ENCODE results near the gene LILRA5.

Gene LILRA5

DNA sequence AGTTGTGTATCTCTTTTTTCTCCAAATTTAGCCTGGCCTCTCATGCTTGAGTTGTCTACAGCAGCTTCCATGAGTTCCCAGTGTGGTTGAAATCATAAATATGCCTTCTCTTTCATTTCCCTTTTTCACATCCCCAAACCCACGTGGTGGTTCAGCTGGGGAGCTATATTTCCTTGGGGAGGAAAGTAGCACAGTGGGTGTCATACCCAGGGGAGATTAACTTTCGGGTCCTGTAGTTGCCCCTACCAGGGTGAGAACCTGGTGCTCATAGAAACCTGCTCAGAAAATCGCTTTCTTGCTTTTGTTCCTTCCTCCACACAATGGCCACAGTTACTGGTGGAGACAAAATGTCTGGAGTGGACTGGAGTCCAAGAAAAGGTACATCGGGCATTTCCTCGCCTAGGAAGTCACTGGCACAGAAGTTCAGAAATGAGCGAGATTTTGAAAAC is 33.0 kb upstream of the LILRA5 start:
- H3K9me3 ChIP-seq (ENCODE audit: control insufficient read depth in 2 of 2, low read length in 2 of 2) = no peaks in the 10 kb centered on the region
- no peak overlapping the region for H3K9ac ChIP-seq (ENCODE audit: low read length in 2 of 2)
- no peaks in the 10 kb centered on the region for H3K27me3 ChIP-seq (ENCODE audit: control insufficient read depth in 1 of 2, insufficient read depth in 2 of 2, low read length in 2 of 2)
- H3K4me1 ChIP-seq (ENCODE audit: control insufficient read depth, insufficient read depth, low read length) = no peaks in the 10 kb centered on the region
- no peak overlapping the region for H3K4me3 ChIP-seq (ENCODE audit: low read length in 2 of 2)
- no peak overlapping the region for H3K27ac ChIP-seq (ENCODE audit: low read length)
- no peaks in the 10 kb centered on the region for H3K36me3 ChIP-seq (ENCODE audit: control insufficient read depth in 2 of 2, insufficient read depth in 2 of 2, low read length in 2 of 2)

DNA sequence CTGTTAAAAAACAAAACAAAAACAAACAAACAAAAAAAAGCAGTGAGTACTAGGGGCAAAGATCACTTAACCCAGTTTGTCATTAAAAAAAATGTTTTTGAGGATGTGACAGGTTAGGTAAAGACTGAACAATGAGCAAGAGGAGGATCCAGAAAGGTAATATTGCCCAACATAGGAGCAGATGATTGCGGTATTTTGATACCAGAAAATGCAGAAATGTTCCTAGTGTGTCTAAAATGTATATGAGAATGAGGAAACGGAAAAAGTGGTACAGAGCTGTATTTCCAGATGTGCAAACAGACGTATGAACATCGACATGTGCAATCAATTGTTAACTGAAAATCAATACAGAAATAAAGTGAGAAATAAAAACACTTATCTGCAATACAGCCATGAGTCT is 30.9 kb upstream of the LILRA5 start:
- no peaks in the 10 kb centered on the region for H3K36me3 ChIP-seq (ENCODE audit: control insufficient read depth in 2 of 2, insufficient read depth in 2 of 2, low read length in 2 of 2)

GRCh38 chr19:54341295-54341694 is 28.3 kb upstream of the LILRA5 start:
- no peak overlapping the region for H3K9ac ChIP-seq (ENCODE audit: low read length in 2 of 2)
- H3K9me3 ChIP-seq (ENCODE audit: control insufficient read depth in 2 of 2, low read length in 2 of 2) = no peaks in the 10 kb centered on the region
- no peak overlapping the region for H3K27ac ChIP-seq (ENCODE audit: low read length)
- H3K27me3 ChIP-seq (ENCODE audit: control insufficient read depth in 1 of 2, insufficient read depth in 2 of 2, low read length in 2 of 2) = peaks cover 0 to 2% of the 10 kb centered on the region in 2 donors
- H3K4me1 ChIP-seq (ENCODE audit: control insufficient read depth, insufficient read depth, low read length) = no peaks in the 10 kb centered on the region
- no peaks in the 10 kb centered on the region for H3K36me3 ChIP-seq (ENCODE audit: control insufficient read depth in 2 of 2, insufficient read depth in 2 of 2, low read length in 2 of 2)
- no peak overlapping the region for H3K4me3 ChIP-seq (ENCODE audit: low read length in 2 of 2)

More for the DNA sequence above, 30.9 kb upstream of the LILRA5 start:
- H3K9ac ChIP-seq (ENCODE audit: low read length in 2 of 2) = no peak overlapping the region
- no peaks in the 10 kb centered on the region for H3K27me3 ChIP-seq (ENCODE audit: control insufficient read depth in 1 of 2, insufficient read depth in 2 of 2, low read length in 2 of 2)
- no peaks in the 10 kb centered on the region for H3K4me1 ChIP-seq (ENCODE audit: control insufficient read depth, insufficient read depth, low read length)
- no peak overlapping the region for H3K4me3 ChIP-seq (ENCODE audit: low read length in 2 of 2)
- H3K9me3 ChIP-seq (ENCODE audit: control insufficient read depth in 2 of 2, low read length in 2 of 2) = no peaks in the 10 kb centered on the region
- H3K27ac ChIP-seq (ENCODE audit: low read length) = no peak overlapping the region

- H3K4me1 ChIP-seq (ENCODE audit: control insufficient read depth, insufficient read depth, low read length) = no peaks in the 10 kb centered on the region
- H3K9me3 ChIP-seq (ENCODE audit: control insufficient read depth in 2 of 2, low read length in 2 of 2) = no peaks in the 10 kb centered on the region
- no peaks in the 10 kb centered on the region for H3K36me3 ChIP-seq (ENCODE audit: control insufficient read depth in 2 of 2, insufficient read depth in 2 of 2, low read length in 2 of 2)
- no peak overlapping the region for H3K9ac ChIP-seq (ENCODE audit: low read length in 2 of 2)
- no peak overlapping the region for H3K4me3 ChIP-seq (ENCODE audit: low read length in 2 of 2)
- H3K27ac ChIP-seq (ENCODE audit: low read length) = no peak overlapping the region
- H3K27me3 ChIP-seq (ENCODE audit: control insufficient read depth in 1 of 2, insufficient read depth in 2 of 2, low read length in 2 of 2) = peaks cover 0 to 2% of the 10 kb centered on the region in 2 donors
These were observed 26.8 kb upstream of the LILRA5 start for GRCh38 chr19:54339646-54340358.

DNA sequence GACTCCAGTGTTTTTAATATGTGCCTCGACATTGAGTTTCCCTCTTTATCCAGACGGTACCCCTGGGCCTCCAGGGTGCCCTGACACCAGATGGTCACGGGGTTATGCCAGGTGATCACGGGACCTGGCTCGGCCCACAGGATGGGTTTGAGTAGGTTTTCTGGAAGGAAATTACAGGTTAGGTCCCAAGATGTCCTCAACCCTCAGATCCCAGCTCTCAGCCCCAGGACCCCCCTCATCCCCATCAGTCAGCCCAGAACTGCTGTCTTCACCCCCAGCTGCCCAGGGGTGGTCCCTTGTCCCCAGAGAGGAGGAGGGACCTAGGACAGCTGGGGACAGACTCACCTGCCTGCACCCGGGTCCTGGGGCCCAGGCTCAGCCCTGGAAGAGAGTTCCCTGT is 25.6 kb upstream of the LILRA5 start:
- no peaks in the 10 kb centered on the region for H3K36me3 ChIP-seq (ENCODE audit: control insufficient read depth in 2 of 2, insufficient read depth in 2 of 2, low read length in 2 of 2)
- no peaks in the 10 kb centered on the region for H3K4me1 ChIP-seq (ENCODE audit: control insufficient read depth, insufficient read depth, low read length)
- H3K9ac ChIP-seq (ENCODE audit: low read length in 2 of 2) = no peak overlapping the region
- H3K4me3 ChIP-seq (ENCODE audit: low read length in 2 of 2) = no peak overlapping the region
- H3K9me3 ChIP-seq (ENCODE audit: control insufficient read depth in 2 of 2, low read length in 2 of 2) = no peaks in the 10 kb centered on the region
- H3K27me3 ChIP-seq (ENCODE audit: control insufficient read depth in 1 of 2, insufficient read depth in 2 of 2, low read length in 2 of 2) = peaks cover 0 to 2% of the 10 kb centered on the region in 2 donors
- no peak overlapping the region for H3K27ac ChIP-seq (ENCODE audit: low read length)

DNA sequence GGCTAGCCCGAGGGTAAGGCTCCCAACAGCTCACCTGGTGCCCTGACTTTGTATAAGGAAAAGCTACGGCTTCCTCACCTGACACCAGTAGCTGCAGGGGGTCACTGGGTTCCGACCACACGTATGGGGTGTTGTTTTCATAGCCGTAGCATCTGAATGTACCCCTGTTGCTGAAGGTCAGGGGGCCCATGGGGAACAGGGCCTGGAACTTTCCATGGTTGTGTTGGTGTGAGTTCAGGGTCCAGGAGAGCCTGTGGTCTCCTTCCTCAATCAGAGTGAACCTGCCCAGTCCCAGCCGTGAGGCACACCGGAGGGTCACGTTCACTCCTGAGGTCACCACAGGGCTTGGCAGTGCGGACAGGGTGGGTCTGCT is 24.9 kb upstream of the LILRA5 start:
- Histone ChIP-seq H3K9ac (ENCODE audit: low read length in 2 of 2) (no peak overlapping the region), H3K4me1 (ENCODE audit: control insufficient read depth, insufficient read depth, low read length) (no peaks in the 10 kb centered on the region), H3K27ac (ENCODE audit: low read length) (no peak overlapping the region), H3K27me3 (ENCODE audit: control insufficient read depth in 1 of 2, insufficient read depth in 2 of 2, low read length in 2 of 2) (peaks cover 0 to 2% of the 10 kb centered on the region in 2 donors), H3K36me3 (ENCODE audit: control insufficient read depth in 2 of 2, insufficient read depth in 2 of 2, low read length in 2 of 2) (no peaks in the 10 kb centered on the region), H3K4me3 (ENCODE audit: low read length in 2 of 2) (no peak overlapping the region), H3K9me3 (ENCODE audit: control insufficient read depth in 2 of 2, low read length in 2 of 2) (no peaks in the 10 kb centered on the region)

- Histone ChIP-seq H3K4me1 (ENCODE audit: control insufficient read depth, insufficient read depth, low read length) (no peaks in the 10 kb centered on the region), H3K9me3 (ENCODE audit: control insufficient read depth in 2 of 2, low read length in 2 of 2) (no peaks in the 10 kb centered on the region), H3K27ac (ENCODE audit: low read length) (no peak overlapping the region), H3K27me3 (ENCODE audit: control insufficient read depth in 1 of 2, insufficient read depth in 2 of 2, low read length in 2 of 2) (peaks cover 0 to 6% of the 10 kb centered on the region in 2 donors), H3K4me3 (ENCODE audit: low read length in 2 of 2) (no peak overlapping the region), H3K36me3 (ENCODE audit: control insufficient read depth in 2 of 2, insufficient read depth in 2 of 2, low read length in 2 of 2) (no peaks in the 10 kb centered on the region), H3K9ac (ENCODE audit: low read length in 2 of 2) (no peak overlapping the region)
These were observed 24.2 kb upstream of the LILRA5 start for GRCh38 chr19:54336893-54337857.

DNA sequence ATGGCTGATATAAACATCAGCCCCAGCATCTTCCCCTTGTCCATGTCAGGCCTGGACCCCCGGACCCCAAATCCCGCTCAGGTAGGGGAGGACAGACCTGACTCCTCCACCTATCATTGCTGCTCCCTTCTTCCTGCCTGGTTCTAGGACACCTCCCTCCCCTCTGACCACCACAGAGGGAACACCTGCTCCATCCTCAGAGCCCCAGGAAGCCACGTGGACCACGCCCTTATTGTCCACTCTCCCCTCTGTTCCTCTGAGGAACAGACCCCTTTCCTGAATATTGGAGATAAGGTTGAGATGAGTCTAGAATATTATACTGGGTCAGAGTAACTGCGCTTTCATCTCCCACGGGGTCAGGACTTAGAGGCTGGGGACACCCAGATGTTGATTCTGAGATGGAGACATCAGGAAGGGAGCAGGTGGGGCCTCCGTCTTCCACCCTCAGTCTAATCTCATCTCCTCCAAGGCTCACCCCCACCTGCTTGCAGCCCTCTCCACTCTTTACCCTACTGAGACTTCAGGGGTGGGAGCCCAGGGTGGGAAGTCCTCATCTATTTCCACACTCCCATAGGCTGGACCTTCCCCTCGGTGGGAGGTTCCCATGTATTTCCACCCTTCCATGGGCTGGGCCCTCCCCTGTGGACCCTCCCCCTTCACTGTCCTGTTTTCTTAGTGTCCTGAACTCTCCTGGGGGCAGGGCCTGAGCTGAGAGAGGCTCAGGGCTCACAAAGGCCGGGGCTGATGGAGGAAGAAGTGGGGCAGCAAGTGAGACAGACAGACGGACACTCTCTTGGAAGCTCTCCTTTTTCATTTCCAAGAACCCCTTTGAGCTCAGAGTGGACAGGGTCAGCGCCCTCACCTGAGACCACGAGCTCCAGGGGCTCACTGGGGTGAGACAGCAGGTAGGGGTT is 23.3 kb upstream of the LILRA5 start:
- H3K36me3 ChIP-seq (ENCODE audit: control insufficient read depth in 2 of 2, insufficient read depth in 2 of 2, low read length in 2 of 2) = no peaks in the 10 kb centered on the region
- H3K4me1 ChIP-seq (ENCODE audit: control insufficient read depth, insufficient read depth, low read length) = no peaks in the 10 kb centered on the region
- H3K27ac ChIP-seq (ENCODE audit: low read length) = no peak overlapping the region
- peaks cover 0 to 6% of the 10 kb centered on the region in 2 donors for H3K27me3 ChIP-seq (ENCODE audit: control insufficient read depth in 1 of 2, insufficient read depth in 2 of 2, low read length in 2 of 2)
- no peak overlapping the region for H3K9ac ChIP-seq (ENCODE audit: low read length in 2 of 2)
- H3K4me3 ChIP-seq (ENCODE audit: low read length in 2 of 2) = no peak overlapping the region
- no peaks in the 10 kb centered on the region for H3K9me3 ChIP-seq (ENCODE audit: control insufficient read depth in 2 of 2, low read length in 2 of 2)

DNA sequence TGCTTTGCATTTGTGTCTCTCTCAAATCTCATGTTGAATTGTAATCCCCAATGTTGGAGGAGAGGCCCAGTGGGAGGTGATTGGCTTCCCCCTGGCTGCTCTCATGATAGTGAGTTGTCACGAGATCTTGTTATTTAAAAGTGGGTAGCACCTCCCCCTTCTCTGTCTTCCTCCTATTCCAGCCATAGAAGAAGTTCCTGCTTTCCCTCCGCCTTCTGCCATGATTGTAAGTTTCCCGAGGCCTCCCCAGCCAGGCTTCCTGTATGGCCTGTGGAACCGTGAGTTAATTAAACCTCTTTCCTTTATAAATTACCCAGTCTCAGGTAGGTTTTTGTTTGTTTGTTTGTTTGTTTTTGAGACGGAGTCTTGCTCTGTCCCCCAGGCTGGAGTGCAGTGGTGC is 22.2 kb upstream of the LILRA5 start:
- Histone ChIP-seq H3K4me1 (ENCODE audit: control insufficient read depth, insufficient read depth, low read length) (no peaks in the 10 kb centered on the region), H3K27ac (ENCODE audit: low read length) (no peak overlapping the region), H3K9ac (ENCODE audit: low read length in 2 of 2) (no peak overlapping the region), H3K9me3 (ENCODE audit: control insufficient read depth in 2 of 2, low read length in 2 of 2) (no peaks in the 10 kb centered on the region), H3K36me3 (ENCODE audit: control insufficient read depth in 2 of 2, insufficient read depth in 2 of 2, low read length in 2 of 2) (no peaks in the 10 kb centered on the region), H3K27me3 (ENCODE audit: control insufficient read depth in 1 of 2, insufficient read depth in 2 of 2, low read length in 2 of 2) (peaks cover 0 to 6% of the 10 kb centered on the region in 2 donors), H3K4me3 (ENCODE audit: low read length in 2 of 2) (no peak overlapping the region)

DNA sequence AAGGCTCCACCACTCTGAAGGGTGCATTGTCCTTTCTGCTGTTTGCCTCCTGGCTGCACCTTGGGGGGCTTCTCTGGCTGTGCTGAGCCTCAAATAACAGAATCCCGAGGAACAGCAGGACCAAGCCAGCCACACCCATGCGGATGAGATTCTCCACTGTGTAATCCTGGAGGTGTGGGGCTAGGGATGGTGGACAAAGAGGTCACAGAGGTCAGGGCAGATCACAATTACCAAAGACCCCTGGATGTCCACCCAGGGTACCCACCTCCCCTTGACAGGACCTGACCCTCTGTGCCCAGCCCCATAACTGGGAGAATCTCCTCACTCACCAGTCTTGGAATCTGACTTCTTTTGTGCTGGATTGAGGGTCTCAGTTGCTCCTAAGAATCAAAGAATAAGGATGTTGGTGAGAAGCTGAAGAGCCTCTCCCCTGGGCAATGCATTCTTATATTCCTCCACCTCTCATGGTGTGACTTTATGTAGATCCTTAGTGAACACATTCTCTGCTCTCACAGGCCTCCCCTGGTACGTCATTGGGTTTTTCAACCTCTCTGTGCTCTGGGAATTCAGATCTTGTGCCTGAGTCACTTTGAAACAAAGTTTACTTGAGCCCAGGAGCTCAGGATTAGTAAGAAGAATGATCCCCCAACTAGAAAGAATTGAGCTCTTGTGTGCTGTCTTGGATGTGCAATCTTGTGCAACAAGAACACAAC is 20.8 kb upstream of the LILRA5 start:
- Histone ChIP-seq H3K36me3 (ENCODE audit: control insufficient read depth in 2 of 2, insufficient read depth in 2 of 2, low read length in 2 of 2) (no peaks in the 10 kb centered on the region), H3K4me1 (ENCODE audit: control insufficient read depth, insufficient read depth, low read length) (no peaks in the 10 kb centered on the region), H3K27ac (ENCODE audit: low read length) (no peak overlapping the region), H3K9me3 (ENCODE audit: control insufficient read depth in 2 of 2, low read length in 2 of 2) (no peaks in the 10 kb centered on the region), H3K9ac (ENCODE audit: low read length in 2 of 2) (no peak overlapping the region), H3K4me3 (ENCODE audit: low read length in 2 of 2) (no peak overlapping the region), H3K27me3 (ENCODE audit: control insufficient read depth in 1 of 2, insufficient read depth in 2 of 2, low read length in 2 of 2) (peaks cover 0 to 6% of the 10 kb centered on the region in 2 donors)
